NT2/D1 (cell line): ENCODE data around the gene MATN1.

Source experiments
- SUZ12 ChIP-seq: IDR thresholded peaks from 2 replicates; pipeline ENCODE4 v1.6.1; 2011; ENCODE audit not compliant: insufficient read length, insufficient read depth; ENCODE audit errors: extremely low read depth
- YY1 ChIP-seq: IDR thresholded peaks from 2 replicates; pipeline ENCODE4 v1.6.1; 2011; ENCODE audit not compliant: insufficient read length, insufficient read depth
- ZNF274 ChIP-seq: IDR thresholded peaks from 2 replicates; pipeline ENCODE4 v1.6.1; 2011; ENCODE audit warnings: mild to moderate bottlenecking, low read depth, low read length

DNA sequence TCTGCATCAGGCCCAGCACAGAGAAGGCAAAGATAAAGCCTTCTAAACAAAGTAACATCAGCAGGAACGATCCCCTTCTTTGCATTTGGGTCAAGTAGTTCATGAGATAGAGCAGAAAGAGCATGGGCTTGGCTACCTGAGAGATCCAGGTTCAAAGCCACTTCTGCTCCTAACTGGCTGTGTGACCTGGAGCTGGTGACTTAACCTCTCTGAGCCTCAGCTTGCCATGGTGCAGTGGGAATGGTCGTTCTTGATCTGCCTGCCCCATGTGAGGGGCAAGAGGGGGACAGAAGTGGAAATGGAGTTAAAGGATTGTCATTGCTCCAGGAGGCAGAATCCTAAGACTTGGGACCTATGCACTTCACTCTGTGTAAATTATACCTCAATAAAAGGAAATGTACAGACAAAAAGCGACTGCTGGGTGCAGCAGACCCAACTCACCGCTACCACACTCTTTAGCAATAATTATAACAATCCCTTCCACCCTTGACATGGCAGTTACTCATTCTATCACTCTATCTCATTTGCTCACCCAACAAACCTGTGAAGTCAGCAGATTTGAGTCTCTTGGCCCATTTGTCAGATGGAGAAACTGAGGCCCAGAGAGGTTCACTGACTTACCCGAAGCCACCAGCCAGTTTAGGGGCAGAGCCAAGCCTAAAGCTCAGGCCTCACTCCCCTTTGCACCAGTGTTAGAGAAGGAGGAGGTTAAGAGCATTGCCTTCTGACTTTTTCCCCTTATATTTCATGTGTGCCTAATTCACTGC is 1.5 kb upstream of the MATN1 start:
- TF ChIP-seq SUZ12 (no peak), ZNF274 (no peak), YY1 (no peak)
